Measurements from ENCODE around the gene RBM15B. TPM values are rescaled to one million over a fixed set of nuclear protein-coding genes. Genes with fewer than 3 reads are reported as not detected.

Gene RBM15B
- polyA plus RNA-seq (2012; ENCODE audit: low read depth, missing spikeins): 11.4 TPM

- FAIRE-seq (peak; percentile 100), DNase-seq (ENCODE audit: insufficient read length, low spot score) (peak; percentile 96)
- peak; percentile 41; the same call in 1 of the 2 replicates for TF ChIP-seq POLR2A (IDR thresholded peaks at IDR 0.05; ENCODE audit: low read depth, low read length)
- peak; percentile 68 for TF ChIP-seq POU2F2 (IDR thresholded peaks at IDR 0.05; ENCODE audit: low read depth, low read length)
- no peak for TF ChIP-seq SPI1 (IDR thresholded peaks at IDR 0.05; ENCODE audit: low read depth, low read length)
- no peak for TF ChIP-seq PAX5 (IDR thresholded peaks at IDR 0.05; ENCODE audit: insufficient read depth, low read length, severe bottlenecking)
- peak; percentile 74 for TF ChIP-seq TAF1 (IDR thresholded peaks at IDR 0.05; ENCODE audit: low read depth, low read length)
These were observed at the start of gene RBM15B for GRCh38 chr3:51391075-51391565. TSS of gene RBM15B (plus strand) at chr3:51391285. CDS start at chr3:51391400, 115 bp downstream.

- DNase-seq (ENCODE audit: insufficient read length, low spot score) (no peak), FAIRE-seq (no peak)
- no peak for TF ChIP-seq SPI1 (IDR thresholded peaks at IDR 0.05; ENCODE audit: low read depth, low read length)
- TF ChIP-seq POLR2A (IDR thresholded peaks at IDR 0.05; ENCODE audit: low read depth, low read length): no peak
- TF ChIP-seq POLR2AphosphoS5 (IDR thresholded peaks at IDR 0.05; ENCODE audit: low read depth, low read length): no peak
- no peak for TF ChIP-seq TAF1 (IDR thresholded peaks at IDR 0.05; ENCODE audit: low read depth, low read length)
- TF ChIP-seq POU2F2 (IDR thresholded peaks at IDR 0.05; ENCODE audit: low read depth, low read length): no peak
- TF ChIP-seq PAX5 (IDR thresholded peaks at IDR 0.05; ENCODE audit: insufficient read depth, low read length, severe bottlenecking): no peak
These were observed 47.0 kb upstream of the RBM15B start for GRCh38 chr3:51343918-51344687.

- DNase-seq (ENCODE audit: insufficient read length, low spot score): no peak
- FAIRE-seq: no peak
- TF ChIP-seq POLR2A (IDR thresholded peaks at IDR 0.05; ENCODE audit: low read depth, low read length) (no peak), SPI1 (IDR thresholded peaks at IDR 0.05; ENCODE audit: low read depth, low read length) (no peak), POU2F2 (IDR thresholded peaks at IDR 0.05; ENCODE audit: low read depth, low read length) (no peak), PAX5 (IDR thresholded peaks at IDR 0.05; ENCODE audit: insufficient read depth, low read length, severe bottlenecking) (no peak), TAF1 (IDR thresholded peaks at IDR 0.05; ENCODE audit: low read depth, low read length) (no peak), POLR2AphosphoS5 (IDR thresholded peaks at IDR 0.05; ENCODE audit: low read depth, low read length) (no peak)
These were observed 40.3 kb upstream of the RBM15B start for GRCh38 chr3:51350751-51351150.

DNA sequence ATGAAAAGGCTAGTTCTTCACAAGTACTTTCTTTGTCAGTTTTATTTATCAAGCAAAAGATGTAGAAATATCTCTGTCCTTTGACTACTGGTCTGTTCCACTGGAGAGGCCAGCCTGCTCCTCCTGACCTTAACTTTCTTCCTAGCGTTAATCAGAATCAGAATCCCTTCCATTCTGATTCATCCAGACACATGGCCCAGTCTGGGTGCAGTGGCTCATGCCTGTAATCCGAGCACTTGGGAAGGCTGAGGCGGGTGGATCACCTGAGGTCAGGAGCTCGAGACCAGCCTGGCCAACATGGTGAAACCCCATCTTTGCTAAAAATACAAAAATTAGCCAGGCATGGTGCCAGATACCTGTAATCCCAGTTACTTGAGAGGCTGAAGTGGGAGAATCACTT is 38.0 kb upstream of the RBM15B start:
- DNase-seq (ENCODE audit: insufficient read length, low spot score): no peak
- no peak for TF ChIP-seq PAX5 (IDR thresholded peaks at IDR 0.05; ENCODE audit: insufficient read depth, low read length, severe bottlenecking)
- TF ChIP-seq POU2F2 (IDR thresholded peaks at IDR 0.05; ENCODE audit: low read depth, low read length): no peak
- TF ChIP-seq POLR2A (IDR thresholded peaks at IDR 0.05; ENCODE audit: low read depth, low read length): no peak
- TF ChIP-seq TAF1 (IDR thresholded peaks at IDR 0.05; ENCODE audit: low read depth, low read length): no peak
- TF ChIP-seq POLR2AphosphoS5 (IDR thresholded peaks at IDR 0.05; ENCODE audit: low read depth, low read length): no peak
- no peak for TF ChIP-seq SPI1 (IDR thresholded peaks at IDR 0.05; ENCODE audit: low read depth, low read length)

GRCh38 chr3:51353691-51354090 is 37.4 kb upstream of the RBM15B start:
- DNase-seq (ENCODE audit: insufficient read length, low spot score): no peak
- TF ChIP-seq POLR2AphosphoS5 (IDR thresholded peaks at IDR 0.05; ENCODE audit: low read depth, low read length) (no peak), POU2F2 (IDR thresholded peaks at IDR 0.05; ENCODE audit: low read depth, low read length) (no peak), POLR2A (IDR thresholded peaks at IDR 0.05; ENCODE audit: low read depth, low read length) (no peak), PAX5 (IDR thresholded peaks at IDR 0.05; ENCODE audit: insufficient read depth, low read length, severe bottlenecking) (no peak), TAF1 (IDR thresholded peaks at IDR 0.05; ENCODE audit: low read depth, low read length) (no peak), SPI1 (IDR thresholded peaks at IDR 0.05; ENCODE audit: low read depth, low read length) (no peak)
- FAIRE-seq: no peak

More for the DNA sequence above, 38.0 kb upstream of the RBM15B start:
- no peak for FAIRE-seq

DNA sequence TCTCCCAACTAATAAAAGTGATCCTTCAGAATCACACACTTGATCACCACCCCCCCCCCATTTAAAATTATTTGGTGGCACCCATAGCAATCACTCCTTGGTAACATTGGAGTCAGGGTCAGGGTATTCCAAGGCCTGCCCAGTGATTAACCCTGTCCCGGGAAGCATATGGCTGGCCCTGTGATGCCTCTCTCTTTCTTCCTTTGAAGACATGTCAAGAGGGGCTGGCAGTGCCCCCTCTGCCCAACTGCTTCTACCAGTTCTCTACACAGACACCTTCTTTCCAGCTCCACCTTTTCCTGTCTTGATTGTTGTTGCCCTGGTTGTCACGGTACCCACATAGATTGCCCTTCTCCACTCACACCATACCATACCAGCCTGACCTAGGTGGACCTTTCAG is 36.9 kb upstream of the RBM15B start:
- DNase-seq (ENCODE audit: insufficient read length, low spot score): no peak
- TF ChIP-seq PAX5 (IDR thresholded peaks at IDR 0.05; ENCODE audit: insufficient read depth, low read length, severe bottlenecking) (no peak), POU2F2 (IDR thresholded peaks at IDR 0.05; ENCODE audit: low read depth, low read length) (no peak), SPI1 (IDR thresholded peaks at IDR 0.05; ENCODE audit: low read depth, low read length) (no peak), TAF1 (IDR thresholded peaks at IDR 0.05; ENCODE audit: low read depth, low read length) (no peak), POLR2AphosphoS5 (IDR thresholded peaks at IDR 0.05; ENCODE audit: low read depth, low read length) (no peak), POLR2A (IDR thresholded peaks at IDR 0.05; ENCODE audit: low read depth, low read length) (no peak)

DNA sequence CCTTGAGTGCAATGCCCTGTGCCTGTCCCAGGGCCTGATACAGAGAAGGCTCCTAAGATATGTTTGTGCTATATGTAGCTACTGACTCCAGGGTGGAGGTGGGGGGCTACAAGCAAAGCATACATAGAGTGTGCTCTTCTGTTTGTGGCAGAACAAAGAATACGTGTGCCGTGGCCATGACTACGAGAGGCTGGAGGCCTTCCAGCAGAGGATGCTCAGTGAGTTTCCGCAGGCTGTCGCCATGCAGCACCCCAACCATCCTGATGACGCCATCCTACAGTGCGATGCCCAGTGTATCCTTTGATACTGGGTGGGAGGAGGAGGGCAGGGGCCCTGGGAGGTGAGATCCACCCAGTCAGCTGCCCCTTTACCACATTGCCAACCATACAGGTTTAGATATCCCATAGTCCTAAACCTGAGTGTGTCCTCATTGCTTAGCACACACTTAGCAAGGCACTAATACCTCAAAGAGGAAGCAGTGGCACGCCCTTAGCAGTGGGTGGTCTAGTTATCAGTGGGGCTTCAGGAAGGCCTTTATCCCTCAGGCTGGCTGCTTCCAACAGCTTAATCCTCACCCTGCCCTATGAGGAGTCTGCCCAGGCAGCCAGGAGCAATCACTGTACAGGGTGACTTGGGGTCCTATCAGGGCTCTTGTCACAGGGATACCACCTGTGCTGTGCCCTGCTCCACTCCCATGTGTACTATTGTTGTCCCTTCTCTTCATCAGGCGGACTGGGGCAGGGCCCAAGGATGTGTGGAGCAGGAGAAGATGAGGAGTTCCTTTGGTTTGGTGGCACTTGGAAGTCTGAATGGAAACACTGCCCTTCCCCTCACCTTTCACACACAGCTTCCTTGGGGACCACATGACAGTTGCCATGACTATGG is 36.1 kb upstream of the RBM15B start:
- FAIRE-seq: no peak
- DNase-seq (ENCODE audit: insufficient read length, low spot score): no peak
- TF ChIP-seq POLR2AphosphoS5 (IDR thresholded peaks at IDR 0.05; ENCODE audit: low read depth, low read length) (no peak), SPI1 (IDR thresholded peaks at IDR 0.05; ENCODE audit: low read depth, low read length) (no peak), PAX5 (IDR thresholded peaks at IDR 0.05; ENCODE audit: insufficient read depth, low read length, severe bottlenecking) (no peak), POU2F2 (IDR thresholded peaks at IDR 0.05; ENCODE audit: low read depth, low read length) (no peak), TAF1 (IDR thresholded peaks at IDR 0.05; ENCODE audit: low read depth, low read length) (no peak), POLR2A (IDR thresholded peaks at IDR 0.05; ENCODE audit: low read depth, low read length) (no peak)

More for the DNA sequence above, 36.9 kb upstream of the RBM15B start:
- no peak for FAIRE-seq

DNA sequence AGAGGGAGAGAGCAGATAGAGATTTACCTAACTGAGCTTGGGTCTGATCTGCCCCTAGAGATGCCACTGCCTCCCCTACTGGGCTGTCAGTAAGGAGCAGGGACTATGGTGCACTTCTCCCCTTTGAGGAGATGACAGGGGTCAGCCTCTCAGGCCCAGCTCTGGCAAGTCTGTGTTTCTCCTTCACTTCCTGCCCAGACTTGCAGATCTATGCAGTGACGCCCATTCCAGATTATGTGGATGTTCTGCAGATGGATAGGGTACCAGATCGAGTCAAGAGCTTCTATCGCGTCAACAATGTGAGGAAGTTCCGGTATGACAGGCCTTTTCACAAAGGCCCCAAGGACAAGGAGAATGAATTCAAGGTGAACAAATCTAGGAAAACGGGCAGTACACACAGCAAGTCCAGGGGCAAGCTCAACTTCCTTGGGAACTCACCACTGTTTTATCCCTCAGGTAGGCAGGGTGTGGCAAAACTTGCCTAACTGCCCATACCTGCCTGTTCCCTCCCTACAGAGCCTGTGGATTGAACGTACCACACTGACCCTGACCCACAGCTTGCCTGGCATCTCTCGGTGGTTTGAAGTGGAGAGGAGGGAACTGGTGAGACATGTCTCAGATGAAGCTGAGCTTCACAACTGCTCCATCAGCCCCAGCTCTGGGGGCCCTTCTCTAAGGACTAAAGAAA is 35.0 kb upstream of the RBM15B start:
- FAIRE-seq (no peak), DNase-seq (ENCODE audit: insufficient read length, low spot score) (no peak)
- no peak for TF ChIP-seq TAF1 (IDR thresholded peaks at IDR 0.05; ENCODE audit: low read depth, low read length)
- no peak for TF ChIP-seq POLR2AphosphoS5 (IDR thresholded peaks at IDR 0.05; ENCODE audit: low read depth, low read length)
- no peak for TF ChIP-seq POLR2A (IDR thresholded peaks at IDR 0.05; ENCODE audit: low read depth, low read length)
- no peak for TF ChIP-seq SPI1 (IDR thresholded peaks at IDR 0.05; ENCODE audit: low read depth, low read length)
- no peak for TF ChIP-seq PAX5 (IDR thresholded peaks at IDR 0.05; ENCODE audit: insufficient read depth, low read length, severe bottlenecking)
- TF ChIP-seq POU2F2 (IDR thresholded peaks at IDR 0.05; ENCODE audit: low read depth, low read length): no peak
